ENCODE measurements around the gene ANKRD61. TPM values are rescaled to one million over a fixed set of nuclear protein-coding genes. Genes with fewer than 3 reads are reported as not detected.

The ANKRD61 gene
- total RNA-seq, 2 experiments from 2014 or later, result 0.15 TPM; not detected in 1

Other genes with a start within 250 kb of the ANKRD61 start
- 10 to 100 TPM; 40.3 to 40.6 TPM for gene RNF216, start 249.7 kb upstream of the ANKRD61 start, total RNA-seq
- not detected for gene OCM, start 150.6 kb upstream of the ANKRD61 start, total RNA-seq
- 10 to 100 TPM; 88.6 to 99.7 TPM for gene CCZ1, start 132.6 kb upstream of the ANKRD61 start, total RNA-seq
- gene RSPH10B, start 60.7 kb upstream of the ANKRD61 start, total RNA-seq, result under 1 TPM; 0.25 to 0.48 TPM
- gene PMS2, start 22.3 kb upstream of the ANKRD61 start, total RNA-seq, result 10 to 100 TPM; 24.5 to 26.7 TPM
- 10 to 100 TPM; 77.0 to 80.8 TPM for gene AIMP2, start 22.1 kb upstream of the ANKRD61 start, total RNA-seq
- 100 to 1,000 TPM; 107 to 109 TPM for gene EIF2AK1, start 27.8 kb downstream of the ANKRD61 start, total RNA-seq
- gene USP42, start 73.6 kb downstream of the ANKRD61 start, total RNA-seq, result 10 to 100 TPM; 11.8 to 12.7 TPM
- gene CYTH3, start 241.2 kb downstream of the ANKRD61 start, total RNA-seq, result 1 to 10 TPM; 2.3 to 2.8 TPM

All from activated CD8-positive, alpha-beta memory T cell treated with anti-CD3 and anti-CD28 coated beads for 36 hours (primary cell).